Retinal pigment epithelial cell (primary cell): ENCODE measurements around the gene DSC2.
"Not testable (repeated sequence)": the region's sequence is repeated elsewhere in the genome, so short reads cannot be mapped to it uniquely, and the experiment has no call there.

ENCODE experiments used
- DNase-seq: peaks from one replicate; pipeline ENCODE4 v3.0.0-alpha.2; 2010; ENCODE audit warnings: low read depth
- H3K4me3 ChIP-seq: 2 replicates; pipeline ENCODE4 v1.5.1; 2011; ENCODE audit warnings: mild to moderate bottlenecking, low read length, control low read depth, moderate library complexity
- TF ChIP-seq, protein P1 (sequence below): conservative IDR thresholded peaks from 2 replicates; pipeline ENCODE4 v1.5.1; 2011; ENCODE audit warnings: low read depth, low read length, control low read depth, inconsistent platforms

DSC2 gene

GRCh38 chr18:31129398-31130115 lies 27.3 kb upstream of the DSC2 start:
- no peak overlapping the region for H3K4me3 ChIP-seq
- TF ChIP-seq, protein P1, sequence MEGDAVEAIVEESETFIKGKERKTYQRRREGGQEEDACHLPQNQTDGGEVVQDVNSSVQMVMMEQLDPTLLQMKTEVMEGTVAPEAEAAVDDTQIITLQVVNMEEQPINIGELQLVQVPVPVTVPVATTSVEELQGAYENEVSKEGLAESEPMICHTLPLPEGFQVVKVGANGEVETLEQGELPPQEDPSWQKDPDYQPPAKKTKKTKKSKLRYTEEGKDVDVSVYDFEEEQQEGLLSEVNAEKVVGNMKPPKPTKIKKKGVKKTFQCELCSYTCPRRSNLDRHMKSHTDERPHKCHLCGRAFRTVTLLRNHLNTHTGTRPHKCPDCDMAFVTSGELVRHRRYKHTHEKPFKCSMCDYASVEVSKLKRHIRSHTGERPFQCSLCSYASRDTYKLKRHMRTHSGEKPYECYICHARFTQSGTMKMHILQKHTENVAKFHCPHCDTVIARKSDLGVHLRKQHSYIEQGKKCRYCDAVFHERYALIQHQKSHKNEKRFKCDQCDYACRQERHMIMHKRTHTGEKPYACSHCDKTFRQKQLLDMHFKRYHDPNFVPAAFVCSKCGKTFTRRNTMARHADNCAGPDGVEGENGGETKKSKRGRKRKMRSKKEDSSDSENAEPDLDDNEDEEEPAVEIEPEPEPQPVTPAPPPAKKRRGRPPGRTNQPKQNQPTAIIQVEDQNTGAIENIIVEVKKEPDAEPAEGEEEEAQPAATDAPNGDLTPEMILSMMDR: no peak
- no peak for DNase-seq

- no peak for DNase-seq
- H3K4me3 ChIP-seq: no peak overlapping the region
- TF ChIP-seq, protein P1: no peak
These were observed 23.7 kb upstream of the DSC2 start for GRCh38 chr18:31125878-31126277.

GRCh38 chr18:31123125-31123524 lies 20.9 kb upstream of the DSC2 start:
- not testable (repeated sequence) for DNase-seq, H3K4me3 ChIP-seq

DNA sequence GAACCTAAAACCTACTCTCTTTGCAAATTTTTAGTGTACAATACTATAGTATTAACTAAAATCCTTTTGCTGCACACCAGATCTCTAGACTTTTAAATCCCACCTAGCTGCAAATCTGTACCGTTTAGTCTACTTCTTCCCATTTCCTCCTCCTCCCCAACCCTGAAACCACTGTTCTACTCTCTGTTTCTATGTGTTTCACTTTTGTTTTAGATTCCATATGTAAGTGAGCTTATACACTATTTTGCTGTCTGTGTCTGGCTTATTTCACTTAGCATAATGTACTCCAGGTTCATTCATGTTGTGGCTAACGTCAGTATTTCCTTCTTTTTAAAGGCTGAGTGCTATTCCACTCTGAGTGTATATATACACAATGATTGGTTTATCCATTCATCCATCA lies 18.4 kb upstream of the DSC2 start:
- no peak for DNase-seq
- no peak overlapping the region for H3K4me3 ChIP-seq
- TF ChIP-seq, protein P1: no peak

- no peak for DNase-seq
- TF ChIP-seq, protein P1: no peak
- H3K4me3 ChIP-seq: no peak overlapping the region
These were observed 14.8 kb upstream of the DSC2 start for GRCh38 chr18:31116853-31117595.

DNA sequence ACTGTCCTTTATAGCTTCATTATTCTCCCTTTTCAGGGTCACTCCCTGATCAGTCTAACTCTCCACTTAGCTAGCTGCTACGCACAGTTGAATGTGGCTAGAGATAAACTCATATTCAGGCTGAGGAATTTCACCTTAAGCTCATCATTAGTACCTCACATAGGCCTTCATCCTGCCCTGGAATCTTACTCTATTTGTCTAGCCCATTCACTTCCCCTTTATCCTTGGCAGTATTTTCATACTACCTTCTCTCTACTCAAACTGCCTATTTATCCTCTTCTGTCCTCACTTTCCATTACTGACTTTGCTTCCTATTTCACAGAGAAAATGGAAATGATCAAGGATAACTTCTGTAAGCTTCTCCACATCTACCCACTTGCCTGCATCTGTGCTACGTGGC lies 10.6 kb upstream of the DSC2 start:
- TF ChIP-seq, protein P1: no peak
- H3K4me3 ChIP-seq: no peak overlapping the region
- DNase-seq: no peak

GRCh38 chr18:31105733-31106132 lies 3.5 kb upstream of the DSC2 start:
- DNase-seq: no peak
- no peak overlapping the region for H3K4me3 ChIP-seq
- TF ChIP-seq, protein P1: no peak
